HCT116 (cell line): ENCODE data around the gene ACTRT3. TPM values are rescaled to one million over a fixed set of nuclear protein-coding genes. Genes with fewer than 3 reads are reported as not detected.

Experiments used
- ATAC-seq: fragments of 200-7000 bp; cut with Tn5 transposase; 2 replicates; pipeline ENCODE4 v1.9.1; 2020; ENCODE audit warnings: mild to moderate bottlenecking, moderate library complexity
- BruUV-seq: library from RNA; stranded (reverse); fragments of 400-500 nt; replicated peaks from 2 replicates; lab custom pipeline; 2021; lab: Mats Ljungman, UMichigan
- CTCF ChIA-PET: fragments of 300-600 bp; sonication (Branson Sonifier 250); formaldehyde crosslinking; loops from one replicate; lab custom pipeline; 2021; ENCODE audit warnings: antibody characterized with exemption; lab: Charles Lee
- POLR2A ChIA-PET: fragments of 300-600, 350-600 bp; sonication (Branson Sonifier 250); formaldehyde crosslinking; loops from one replicate; lab custom pipeline; 2021; ENCODE audit warnings: antibody characterized with exemption; lab: Charles Lee
- RAD21 ChIA-PET, 2 experiments: fragments of 300-600 bp; sonication (Branson Sonifier 250); formaldehyde crosslinking; loops; one replicate each; lab custom pipeline; 2023; ENCODE audit warnings: low total read pairs in 2 of 2; ENCODE audit not compliant: uncharacterized antibody in 2 of 2, unreplicated experiment in 2 of 2, low non-redundant PET in 1 of 2; lab: Charles Lee
- DNase-seq: peaks from one replicate; pipeline ENCODE4 v3.0.0-alpha.2; 2010; ENCODE audit warnings: low read depth, low spot score
- H2AFZ ChIP-seq: fragments of 200-600 bp; shearing (Covaris generic), sonication (generic); 2 replicates; pipeline ENCODE4 v1.6.1; 2017; ENCODE audit warnings: low read depth, mixed run types, mixed read lengths, antibody characterized with exemption, low read length; ENCODE audit not compliant: poor library complexity, severe bottlenecking
- H3K27ac ChIP-seq: 2 replicates; pipeline ENCODE4 v1.5.1; 2012; ENCODE audit warnings: low read depth, low read length
- H3K27me3 ChIP-seq: fragments of 200-600 bp; sonication (generic); 2 replicates; pipeline ENCODE4 v1.6.1; 2016; ENCODE audit warnings: mixed run types, low read length, mixed read lengths; ENCODE audit not compliant: insufficient read depth
- H3K36me3 ChIP-seq, 2 experiments: fragments of 200-500 bp in 1 of 2; fragments of 200-600 bp in 1 of 2; sonication (Bioruptor generic) in 1 of 2; sonication (generic) in 1 of 2; 2 replicates each; pipeline versions ENCODE4 v1.5.1 to v1.6.1; 2014 to 2016; ENCODE audit warnings: low read length in 2 of 2, inconsistent platforms in 1 of 2, mixed read lengths in 1 of 2, mixed run types in 1 of 2; ENCODE audit not compliant: insufficient read depth in 2 of 2, control insufficient read depth in 1 of 2
- H3K4me1 ChIP-seq, 2 experiments: fragments of 200-600 bp in 1 of 2; sonication (generic) in 1 of 2; 2 replicates each; pipeline versions ENCODE4 v1.5.1 to v1.6.1; 2012 to 2017; ENCODE audit warnings: low read length in 2 of 2, inconsistent platforms in 1 of 2, mild to moderate bottlenecking in 1 of 2, mixed read lengths in 1 of 2, mixed run types in 1 of 2, moderate library complexity in 1 of 2; ENCODE audit not compliant: insufficient read depth in 2 of 2, control insufficient read depth in 1 of 2
- H3K4me2 ChIP-seq: fragments of 200-600 bp; sonication (generic); 2 replicates; pipeline ENCODE4 v1.6.1; 2017; ENCODE audit warnings: mixed run types, low read length, mixed read lengths
- H3K4me3 ChIP-seq, 2 experiments: fragments of 200-600 bp in 1 of 2; sonication (generic) in 1 of 2; replicated peaks in 1 of 2; 2 replicates each; pipeline ENCODE4 v1.5.1; 2011 to 2016; ENCODE audit warnings: low read length in 2 of 2, control low read depth in 1 of 2, low read depth in 1 of 2, mild to moderate bottlenecking in 1 of 2, mixed read lengths in 1 of 2, mixed run types in 1 of 2
- H3K79me2 ChIP-seq: fragments of 200-600 bp; sonication (generic); 2 replicates; pipeline ENCODE4 v1.6.1; 2017; ENCODE audit warnings: mild to moderate bottlenecking, mixed run types, low read length, moderate library complexity, mixed read lengths; ENCODE audit not compliant: insufficient read depth
- H3K9ac ChIP-seq: fragments of 200-600 bp; sonication (generic); 2 replicates; pipeline ENCODE4 v1.6.1; 2016; ENCODE audit warnings: low read length, mixed read lengths
- H3K9me2 ChIP-seq: fragments of 200-600 bp; sonication (generic), shearing (Covaris generic); 2 replicates; pipeline ENCODE4 v1.6.1; 2017; ENCODE audit warnings: mixed run types, mild to moderate bottlenecking, moderate library complexity; ENCODE audit not compliant: insufficient read depth
- H3K9me3 ChIP-seq, 2 experiments: fragments of 200-500 bp in 1 of 2; fragments of 200-600 bp in 1 of 2; sonication (Bioruptor generic) in 1 of 2; sonication (generic) in 1 of 2; 2 replicates each; pipeline ENCODE4 v1.6.1; 2014 to 2017; ENCODE audit warnings: low read length in 2 of 2, mixed read lengths in 2 of 2, inconsistent platforms in 1 of 2, low read depth in 1 of 2, mild to moderate bottlenecking in 1 of 2, mixed run types in 1 of 2, moderate library complexity in 1 of 2; ENCODE audit not compliant: control insufficient read depth in 1 of 2, insufficient read depth in 1 of 2
- H4K20me1 ChIP-seq: fragments of 200-600 bp; sonication (generic), shearing (Covaris generic); 2 replicates; pipeline ENCODE4 v1.6.1; 2017; ENCODE audit warnings: mixed run types, mild to moderate bottlenecking, moderate library complexity; ENCODE audit not compliant: insufficient read depth
- ELF1 ChIP-seq: IDR thresholded peaks from 2 replicates; pipeline ENCODE4 v1.6.1; 2012; ENCODE audit warnings: low read depth, borderline replicate concordance
- FOSL1 ChIP-seq: IDR thresholded peaks from 2 replicates; pipeline ENCODE4 v1.6.1; 2012; ENCODE audit warnings: low read depth
- JUND ChIP-seq: IDR thresholded peaks from 2 replicates; pipeline ENCODE4 v1.6.1; 2012
- POLR2AphosphoS5 ChIP-seq: IDR thresholded peaks from 2 replicates; pipeline ENCODE4 v1.6.1; 2011; ENCODE audit warnings: mild to moderate bottlenecking, low read depth, low read length, moderate library complexity
- REST ChIP-seq: IDR thresholded peaks from 2 replicates; pipeline ENCODE4 v1.6.1; 2012; ENCODE audit warnings: low read depth
- ZBTB33 ChIP-seq: IDR thresholded peaks from 2 replicates; pipeline ENCODE4 v1.6.1; 2011; ENCODE audit warnings: mild to moderate bottlenecking, low read length, moderate library complexity; ENCODE audit not compliant: insufficient replicate concordance; ENCODE audit errors: extremely low read depth
- ZFX ChIP-seq: fragments of 450-650 bp; IDR thresholded peaks from 2 replicates; pipeline ENCODE4 v1.6.1; 2017
- intact Hi-C: fragments of 100-400 bp; cut with micrococcal nuclease; formaldehyde crosslinking; loops from 2 replicates; pipeline ENCODE4 v1.10.0; 2022
- total RNA-seq: library from RNA; stranded (reverse); gene quantifications from one replicate; pipeline ENCODE4 v1.2.1, GENCODE V29; 2021; ENCODE audit not compliant: unreplicated experiment
- TF ChIP-seq, protein P1 (sequence below), 3 experiments: fragments of 200-600 bp in 1 of 3; sonication (generic) in 1 of 3; IDR thresholded peaks in 2 of 3; conservative IDR thresholded peaks in 1 of 3; 2 replicates each; pipeline ENCODE4 v1.5.1; 2012 to 2017; ENCODE audit warnings: low read depth in 2 of 3, low read length in 2 of 3, antibody characterized with exemption in 1 of 3, borderline replicate concordance in 1 of 3, control low read depth in 1 of 3, mild to moderate bottlenecking in 1 of 3, mixed read lengths in 1 of 3, mixed run types in 1 of 3, moderate library complexity in 1 of 3; ENCODE audit not compliant: insufficient read depth in 1 of 3
- TF ChIP-seq, protein P2 (sequence below): IDR thresholded peaks from 2 replicates; pipeline ENCODE4 v1.6.1; 2012

The ACTRT3 gene
- total RNA-seq, 1 experiment from 2014 or later, result 1.2 TPM

DNA sequence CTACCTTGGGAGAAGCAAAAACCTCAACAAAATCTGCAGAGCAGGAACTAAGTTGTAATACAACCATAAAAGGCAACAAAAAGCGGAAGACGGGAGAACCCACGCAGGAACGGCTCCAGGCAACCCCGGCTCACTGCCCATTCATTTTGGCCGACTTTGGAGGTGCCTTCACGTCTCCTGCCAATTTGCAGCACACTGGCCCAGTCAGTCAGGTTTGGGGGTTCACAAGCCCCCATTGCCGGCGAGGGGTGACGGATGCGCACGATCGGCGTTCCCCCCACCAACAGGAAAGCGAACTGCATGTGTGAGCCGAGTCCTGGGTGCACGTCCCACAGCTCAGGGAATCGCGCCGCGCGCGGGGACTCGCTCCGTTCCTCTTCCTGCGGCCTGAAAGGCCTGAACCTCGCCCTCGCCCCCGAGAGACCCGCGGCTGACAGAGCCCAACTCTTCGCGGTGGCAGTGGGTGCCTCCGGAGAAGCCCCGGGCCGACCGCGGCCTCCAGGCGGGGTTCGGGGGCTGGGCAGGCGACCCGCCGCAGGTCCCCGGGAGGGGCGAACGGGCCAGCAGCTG is 5.0 kb downstream of the ACTRT3 start:
- RAD21 ChIA-PET, result no interaction called here
- DNase-seq, result no peak
- no peak overlapping the region for H2AFZ ChIP-seq

More for the DNA sequence above, 5.0 kb downstream of the ACTRT3 start:
- intact Hi-C loops, result loop anchor here (1.0 to 10.0 kb wide), 6 partner anchors 8 to 648 kb away; partner anchors contain the start of genes PHC3 and SEC62
- peak overlapping the region; percentile 66 to 97 for H3K4me3 ChIP-seq
- H4K20me1 ChIP-seq, result no peaks in the 10 kb centered on the region
- H3K79me2 ChIP-seq, result peaks cover 9% of the 10 kb centered on the region
- peak overlapping the region; percentile 98 for H3K27ac ChIP-seq
- peaks cover 7 to 18% of the 10 kb centered on the region in 2 experiments; a peak in 3 of 4 replicates for H3K4me1 ChIP-seq
- no peaks in the 10 kb centered on the region for H3K9me3 ChIP-seq
- peak overlapping the region; percentile 98 for H3K9ac ChIP-seq
- TSS peak; percentile 96 for BruUV-seq
- POLR2A ChIA-PET, result interaction anchor here (0.9 to 1.9 kb wide), 3 partner anchors 9 to 274 kb away, joined by 3 to 10 read pairs (median 3); partner anchors contain the start of genes GPR160 and MYNN
- ATAC-seq, result peak; percentile 34
- no peak for TF ChIP-seq REST
- no peak for TF ChIP-seq JUND
- TF ChIP-seq POLR2AphosphoS5, result peak; percentile 58
- TF ChIP-seq ZBTB33, result no peak
- no peak for TF ChIP-seq ELF1
- TF ChIP-seq FOSL1, result no peak
- TF ChIP-seq, protein P1, sequence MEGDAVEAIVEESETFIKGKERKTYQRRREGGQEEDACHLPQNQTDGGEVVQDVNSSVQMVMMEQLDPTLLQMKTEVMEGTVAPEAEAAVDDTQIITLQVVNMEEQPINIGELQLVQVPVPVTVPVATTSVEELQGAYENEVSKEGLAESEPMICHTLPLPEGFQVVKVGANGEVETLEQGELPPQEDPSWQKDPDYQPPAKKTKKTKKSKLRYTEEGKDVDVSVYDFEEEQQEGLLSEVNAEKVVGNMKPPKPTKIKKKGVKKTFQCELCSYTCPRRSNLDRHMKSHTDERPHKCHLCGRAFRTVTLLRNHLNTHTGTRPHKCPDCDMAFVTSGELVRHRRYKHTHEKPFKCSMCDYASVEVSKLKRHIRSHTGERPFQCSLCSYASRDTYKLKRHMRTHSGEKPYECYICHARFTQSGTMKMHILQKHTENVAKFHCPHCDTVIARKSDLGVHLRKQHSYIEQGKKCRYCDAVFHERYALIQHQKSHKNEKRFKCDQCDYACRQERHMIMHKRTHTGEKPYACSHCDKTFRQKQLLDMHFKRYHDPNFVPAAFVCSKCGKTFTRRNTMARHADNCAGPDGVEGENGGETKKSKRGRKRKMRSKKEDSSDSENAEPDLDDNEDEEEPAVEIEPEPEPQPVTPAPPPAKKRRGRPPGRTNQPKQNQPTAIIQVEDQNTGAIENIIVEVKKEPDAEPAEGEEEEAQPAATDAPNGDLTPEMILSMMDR (IDR thresholded peaks at IDR 0.05 in 2 of 3, conservative IDR thresholded peaks at IDR 0.05 in 1 of 3; ENCODE audit: borderline replicate concordance in 1 of 3, insufficient read depth in 1 of 3, low read depth in 2 of 3, low read length in 2 of 3), result no peak
- TF ChIP-seq ZFX, result peak; percentile 94
- TF ChIP-seq, protein P2, sequence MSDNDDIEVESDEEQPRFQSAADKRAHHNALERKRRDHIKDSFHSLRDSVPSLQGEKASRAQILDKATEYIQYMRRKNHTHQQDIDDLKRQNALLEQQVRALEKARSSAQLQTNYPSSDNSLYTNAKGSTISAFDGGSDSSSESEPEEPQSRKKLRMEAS, result no peak
- H3K36me3 ChIP-seq, result no peaks in the 10 kb centered on the region
- no peaks in the 10 kb centered on the region for H3K9me2 ChIP-seq
- no peaks in the 10 kb centered on the region for H3K27me3 ChIP-seq
- CTCF ChIA-PET, result interaction anchor here (1.2 kb wide), 1 partner anchor 97 kb away, joined by 3 read pairs; no protein-coding TSS in a partner anchor
- H3K4me2 ChIP-seq, result peak overlapping the region; percentile 96
